Right lobe of liver (tissue), 4 donors: ENCODE measurements around the gene SFTPA1.

Experiments
- POLR2A ChIP-seq: fragments of 450-650 bp; IDR thresholded peaks from one replicate; pipeline ENCODE4 v1.6.1; 2017; ENCODE audit warnings: antibody characterized with exemption, mild to moderate bottlenecking
- TF ChIP-seq, protein P1 (sequence below), 4 donors: fragments of 200-600 bp in 3 of 4; fragments of 450-650 bp in 1 of 4; IDR thresholded peaks; one replicate each; pipeline versions ENCODE4 v1.5.1 to v1.8.0; 2016 to 2022; ENCODE audit warnings: antibody characterized with exemption in 4 of 4, mild to moderate bottlenecking in 2 of 4
- donor health status: DM: no; HTN: no; CAD: no.
- donor health status: DM: no; HTN: no; CAD: no.
- donor health status: DM: no; HTN: yes; CAD: no.

DNA sequence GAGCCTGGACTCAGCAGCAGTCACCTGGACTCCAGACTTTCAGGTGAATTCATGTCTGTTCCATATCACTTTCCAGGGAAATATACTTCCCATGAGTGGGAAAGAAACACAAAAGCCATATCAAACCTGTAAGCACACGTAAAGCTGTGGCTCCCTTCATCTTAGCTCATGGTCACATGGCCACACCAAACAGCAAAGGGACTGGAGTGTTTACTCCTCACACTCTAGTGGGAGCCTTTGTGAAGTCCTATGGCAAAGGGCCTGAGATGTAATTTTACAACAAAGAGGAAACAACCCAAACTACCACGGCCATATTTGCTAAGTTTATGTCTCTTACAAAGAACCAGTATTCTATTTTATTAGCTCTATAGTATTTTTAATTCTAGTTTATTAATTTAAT lies 16.3 kb downstream of the SFTPA1 start:
- TF ChIP-seq, protein P1, sequence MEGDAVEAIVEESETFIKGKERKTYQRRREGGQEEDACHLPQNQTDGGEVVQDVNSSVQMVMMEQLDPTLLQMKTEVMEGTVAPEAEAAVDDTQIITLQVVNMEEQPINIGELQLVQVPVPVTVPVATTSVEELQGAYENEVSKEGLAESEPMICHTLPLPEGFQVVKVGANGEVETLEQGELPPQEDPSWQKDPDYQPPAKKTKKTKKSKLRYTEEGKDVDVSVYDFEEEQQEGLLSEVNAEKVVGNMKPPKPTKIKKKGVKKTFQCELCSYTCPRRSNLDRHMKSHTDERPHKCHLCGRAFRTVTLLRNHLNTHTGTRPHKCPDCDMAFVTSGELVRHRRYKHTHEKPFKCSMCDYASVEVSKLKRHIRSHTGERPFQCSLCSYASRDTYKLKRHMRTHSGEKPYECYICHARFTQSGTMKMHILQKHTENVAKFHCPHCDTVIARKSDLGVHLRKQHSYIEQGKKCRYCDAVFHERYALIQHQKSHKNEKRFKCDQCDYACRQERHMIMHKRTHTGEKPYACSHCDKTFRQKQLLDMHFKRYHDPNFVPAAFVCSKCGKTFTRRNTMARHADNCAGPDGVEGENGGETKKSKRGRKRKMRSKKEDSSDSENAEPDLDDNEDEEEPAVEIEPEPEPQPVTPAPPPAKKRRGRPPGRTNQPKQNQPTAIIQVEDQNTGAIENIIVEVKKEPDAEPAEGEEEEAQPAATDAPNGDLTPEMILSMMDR (IDR thresholded peaks at IDR 0.05), result no peak
- TF ChIP-seq POLR2A, result no peak
